ENCODE results near the gene KCNG2. TPM values are rescaled to one million over a fixed set of nuclear protein-coding genes. Genes with fewer than 3 reads are reported as not detected.

KCNG2 gene
- total and polyA plus RNA-seq, 9 of the 15 experiments (the other 6 are each of a cell fraction or from before 2014, with no cell fraction given), result not detected

DNA sequence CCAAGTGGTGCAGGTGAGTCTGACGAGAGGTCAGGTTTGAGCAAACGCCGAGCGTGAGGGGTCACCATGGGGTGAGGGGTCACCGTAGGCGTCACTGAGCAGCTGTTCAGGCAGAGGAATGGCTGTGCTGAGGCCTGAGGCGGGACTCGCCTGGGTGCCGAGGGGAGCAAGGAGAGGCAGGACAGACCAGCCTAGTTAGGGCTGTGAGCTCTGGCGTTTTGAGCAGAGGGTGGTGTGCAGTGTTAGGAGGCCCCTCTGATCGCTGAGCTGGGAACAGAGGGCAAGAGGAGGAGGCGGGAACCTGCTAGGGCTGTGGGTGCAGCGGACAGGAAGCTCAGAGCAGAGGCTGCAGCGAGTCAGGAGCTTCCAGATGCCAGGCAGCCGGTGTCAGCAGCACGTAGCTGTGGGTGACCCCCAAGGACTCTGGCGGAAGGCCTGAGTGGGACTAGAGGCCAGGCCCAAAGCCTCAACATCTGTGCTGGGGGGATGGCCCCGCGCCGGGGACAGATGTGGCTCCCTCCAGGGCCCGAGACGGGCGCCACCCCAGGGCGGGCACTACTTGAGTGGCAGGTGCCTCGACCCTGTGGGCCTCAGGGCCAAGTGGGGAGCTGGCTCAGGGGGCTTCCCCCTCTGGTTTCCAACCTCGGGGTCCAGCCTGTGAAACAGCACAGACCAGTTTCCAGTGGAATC is 55.7 kb downstream of the KCNG2 start:
- Histone ChIP-seq H3K4me2 (ENCODE audit: insufficient read depth, low read length) (no peak overlapping the region), H3K27me3 (ENCODE audit: control insufficient read depth in 2 of 2, insufficient read depth in 2 of 2, low read length in 2 of 2) (peaks cover 30 to 62% of the 10 kb centered on the region in 2 experiments), H3K79me2 (ENCODE audit: control insufficient read depth, insufficient read depth, low read length) (no peaks in the 10 kb centered on the region), H4K20me1 (replicated peaks; ENCODE audit: control insufficient read depth, insufficient read depth, low read length) (no peaks in the 10 kb centered on the region), H3K36me3 (ENCODE audit: control insufficient read depth, insufficient read depth, low read length) (no peaks in the 10 kb centered on the region), H3K9ac (ENCODE audit: insufficient read depth in 1 of 2, low read depth in 2 of 2, low read length in 2 of 2) (no peak overlapping the region), H3K4me1 (replicated peaks in 1 of 2; ENCODE audit: control insufficient read depth in 2 of 2, insufficient read depth in 2 of 2, low read length in 2 of 2) (peaks cover 0 to 26% of the 10 kb centered on the region in 2 experiments; a peak in 2 of 5 replicates), H3K27ac (ENCODE audit: extremely low read depth, low read depth, low read length) (no peak overlapping the region), H3K4me3 (no peak overlapping the region), H2AFZ (ENCODE audit: low read depth, low read length) (no peak overlapping the region), H3K9me1 (ENCODE audit: control insufficient read depth, insufficient read depth, low read length) (no peaks in the 10 kb centered on the region), H3K9me3 (replicated peaks; ENCODE audit: control insufficient read depth, insufficient read depth, low read depth, low read length) (no peaks in the 10 kb centered on the region)
- no TSS peak for BruUV-seq (replicated peaks)
- no peak for DNase-seq (ENCODE audit: extremely low read depth in 1 of 4, low spot score in 3 of 4)
- in situ Hi-C loops (cut with MboI), result no loop called here
- ChIA-PET POLR2A (no interaction called here), CTCF (ENCODE audit: low intra/inter-chr PET ratio) (no interaction called here)
- FAIRE-seq, result no peak
- ATAC-seq, result no peak
- WGBS (ENCODE audit: insufficient coverage, low coverage, missing lambda C conversion rate), result 1% methylated on average over 14 of the region's 26 CpGs
- TF ChIP-seq RFX1 (IDR thresholded peaks at IDR 0.05) (no peak), MCM7 (IDR thresholded peaks at IDR 0.05) (no peak), BCLAF1 (IDR thresholded peaks at IDR 0.05; ENCODE audit: borderline replicate concordance in 1 of 2, control insufficient read depth in 1 of 2, low read depth in 2 of 2, low read length in 1 of 2) (no peak), ZBTB8A (IDR thresholded peaks at IDR 0.05; ENCODE audit: partially characterized antibody) (no peak), PTRF (tag; IDR thresholded peaks at IDR 0.05) (no peak), POLR3A (IDR thresholded peaks at IDR 0.05; ENCODE audit: borderline replicate concordance, extremely low read depth, insufficient read depth, insufficient read length) (no peak), ILF3 (IDR thresholded peaks at IDR 0.05; ENCODE audit: borderline replicate concordance) (no peak), PTBP1 (IDR thresholded peaks at IDR 0.05; ENCODE audit: low read depth, low read length) (no peak), SMARCC2 (IDR thresholded peaks at IDR 0.05; ENCODE audit: low read depth) (no peak)
- TF ChIP-seq, protein P1, sequence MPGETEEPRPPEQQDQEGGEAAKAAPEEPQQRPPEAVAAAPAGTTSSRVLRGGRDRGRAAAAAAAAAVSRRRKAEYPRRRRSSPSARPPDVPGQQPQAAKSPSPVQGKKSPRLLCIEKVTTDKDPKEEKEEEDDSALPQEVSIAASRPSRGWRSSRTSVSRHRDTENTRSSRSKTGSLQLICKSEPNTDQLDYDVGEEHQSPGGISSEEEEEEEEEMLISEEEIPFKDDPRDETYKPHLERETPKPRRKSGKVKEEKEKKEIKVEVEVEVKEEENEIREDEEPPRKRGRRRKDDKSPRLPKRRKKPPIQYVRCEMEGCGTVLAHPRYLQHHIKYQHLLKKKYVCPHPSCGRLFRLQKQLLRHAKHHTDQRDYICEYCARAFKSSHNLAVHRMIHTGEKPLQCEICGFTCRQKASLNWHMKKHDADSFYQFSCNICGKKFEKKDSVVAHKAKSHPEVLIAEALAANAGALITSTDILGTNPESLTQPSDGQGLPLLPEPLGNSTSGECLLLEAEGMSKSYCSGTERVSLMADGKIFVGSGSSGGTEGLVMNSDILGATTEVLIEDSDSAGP (CRISPR knock-in tag; IDR thresholded peaks at IDR 0.05), result no peak
- intact Hi-C loops (cut with micrococcal nuclease), result no loop called here

Data from K562 (cell line).